ENCODE results near the gene EXOC2.

DNA sequence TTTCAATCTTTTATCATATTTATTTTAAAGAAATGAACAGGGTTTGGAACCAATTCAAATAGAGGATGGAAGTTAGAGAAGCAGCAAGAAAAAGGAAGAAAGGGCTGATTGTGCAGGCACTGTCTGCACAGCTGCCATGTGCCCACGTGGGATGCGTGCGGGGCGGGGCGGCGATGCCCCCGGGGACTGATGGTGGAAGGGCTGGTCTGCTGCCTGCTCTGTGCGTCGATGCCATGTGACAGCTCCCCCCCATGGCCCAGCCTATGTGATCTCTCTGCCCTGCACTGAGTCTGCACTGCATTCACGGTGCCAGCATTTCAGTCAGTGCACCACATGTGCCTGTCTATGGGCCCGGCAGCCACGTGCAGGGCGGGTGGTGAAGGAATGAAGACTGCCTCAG lies 205.0 kb downstream of the EXOC2 start:
- TF ChIP-seq CTCF (IDR thresholded peaks at IDR 0.05) (no peak), POLR2A (IDR thresholded peaks at IDR 0.05) (no peak)

Data from adrenal gland (tissue), 5 donors.